GM12878 (cell line): ENCODE results near the gene ZDHHC7. TPM values are rescaled to one million over a fixed set of nuclear protein-coding genes. Genes with fewer than 3 reads are reported as not detected.

Experiments
- CBFB ChIP-seq: IDR thresholded peaks from 2 replicates; pipeline ENCODE4 v1.6.1; 2016; ENCODE audit warnings: antibody characterized with exemption, low read depth
- CHD1 ChIP-seq: IDR thresholded peaks from 2 replicates; pipeline ENCODE4 v1.6.1; 2012; ENCODE audit warnings: low read depth, low read length, improper control_type of control experiment
- CHD4 ChIP-seq: fragments of 200-600 bp; sonication (generic); IDR thresholded peaks from 2 replicates; pipeline ENCODE4 v1.6.1; 2016; ENCODE audit warnings: mild to moderate bottlenecking
- CTCF ChIP-seq, 3 experiments: IDR thresholded peaks in 2 of 3; conservative IDR thresholded peaks in 1 of 3; 2 replicates each; pipeline ENCODE4 v1.5.1; 2011; ENCODE audit warnings: low read depth in 3 of 3, low read length in 3 of 3, mild to moderate bottlenecking in 3 of 3, control low read depth in 2 of 3, moderate library complexity in 2 of 3, inconsistent platforms in 1 of 3, mixed read lengths in 1 of 3; ENCODE audit not compliant: control insufficient read depth in 2 of 3, insufficient read depth in 1 of 3; ENCODE audit errors: extremely low read depth in 1 of 3
- FOXK2 ChIP-seq: fragments of 450-650 bp; IDR thresholded peaks from 2 replicates; pipeline ENCODE4 v1.6.1; 2017; ENCODE audit warnings: mild to moderate bottlenecking, moderate library complexity
- GATAD2B ChIP-seq: fragments of 450-650 bp; conservative IDR thresholded peaks from 2 replicates; pipeline ENCODE4 v1.6.1; 2017; ENCODE audit warnings: low read depth, mild to moderate bottlenecking, moderate library complexity
- NBN ChIP-seq: fragments of 450-650 bp; IDR thresholded peaks from 2 replicates; pipeline ENCODE4 v1.6.1; 2016
- POLR2A ChIP-seq: IDR thresholded peaks from 2 replicates; pipeline ENCODE4 v1.6.1; 2011; ENCODE audit warnings: low read depth, mild to moderate bottlenecking, low read length
- POLR2AphosphoS2 ChIP-seq: IDR thresholded peaks from 2 replicates; pipeline ENCODE4 v1.6.1; 2011; ENCODE audit warnings: low read depth, mild to moderate bottlenecking, low read length, improper control_type of control experiment, moderate library complexity
- RB1 ChIP-seq: fragments of 450-650 bp; formaldehyde crosslinking; IDR thresholded peaks from 2 replicates; pipeline ENCODE4 v1.6.1; 2017; ENCODE audit warnings: mild to moderate bottlenecking, borderline replicate concordance
- RUNX3 ChIP-seq: IDR thresholded peaks from 2 replicates; pipeline ENCODE4 v1.6.1; 2012; ENCODE audit warnings: low read length, inconsistent platforms
- SMAD5 ChIP-seq: IDR thresholded peaks from 2 replicates; pipeline ENCODE4 v1.6.1; 2016; ENCODE audit warnings: antibody characterized with exemption, low read depth
- SREBF2 ChIP-seq: IDR thresholded peaks from 2 replicates; pipeline ENCODE4 v1.6.1; 2012; ENCODE audit warnings: mild to moderate bottlenecking, low read length
- TAF1 ChIP-seq: IDR thresholded peaks from 2 replicates; pipeline ENCODE4 v1.6.1; 2011; ENCODE audit warnings: mild to moderate bottlenecking, low read depth, low read length, borderline replicate concordance
- TARDBP ChIP-seq: IDR thresholded peaks from 2 replicates; pipeline ENCODE4 v1.6.1; 2016; ENCODE audit warnings: borderline replicate concordance
- TCF7 ChIP-seq: IDR thresholded peaks from 2 replicates; pipeline ENCODE4 v1.6.1; 2014; ENCODE audit warnings: antibody characterized with exemption, borderline replicate concordance
- ZBTB40 ChIP-seq: fragments of 450-650 bp; IDR thresholded peaks from 2 replicates; pipeline ENCODE4 v1.6.1; 2016; ENCODE audit warnings: mild to moderate bottlenecking, moderate library complexity, borderline replicate concordance
- ZNF24 ChIP-seq: fragments of 450-650 bp; IDR thresholded peaks from 2 replicates; pipeline ENCODE4 v1.6.1; 2017; ENCODE audit warnings: antibody characterized with exemption, mild to moderate bottlenecking
- ZSCAN29 ChIP-seq: fragments of 450-650 bp; IDR thresholded peaks from 2 replicates; pipeline ENCODE4 v1.6.1; 2017; ENCODE audit warnings: mild to moderate bottlenecking, moderate library complexity
- polyA plus RNA-seq, 11 experiments: library from polyadenylated mRNA; depleted of rRNA in 4 of 11; unstranded in 6 of 11; stranded (reverse) in 5 of 11; fragments of >200 nt; fragmentation: Nextera tagmentation in 4 of 11; fragmentation: Illumina TruSeq in 1 of 11; extraction: Ambion mirVana in 4 of 11; extraction: Trizol in 1 of 11; gene quantifications; 1 replicate in 1 of 11; 2 replicates in 10 of 11; pipeline versions ENCODE4 v1.2.1 to v1.2.3, GENCODE V29; 2011 to 2016; ENCODE audit warnings: inconsistent platforms in 2 of 11, missing spikeins in 2 of 11, low read depth in 1 of 11
- total RNA-seq, 4 experiments: library from RNA; depleted of rRNA in 3 of 4; stranded (reverse); fragments of >200 nt in 3 of 4; fragmentation: Illumina TruSeq in 1 of 4; extraction: Trizol in 1 of 4; gene quantifications; 2 replicates each; pipeline versions ENCODE4 v1.2.1 to v1.2.3, GENCODE V29; 2013 to 2021
- TF ChIP-seq, protein P1 (sequence below): IDR thresholded peaks from 2 replicates; pipeline ENCODE4 v1.6.1; 2012; ENCODE audit warnings: low read depth, low read length, improper control_type of control experiment
- TF ChIP-seq, protein P2 (sequence below): fragments of 450-650 bp; IDR thresholded peaks from 2 replicates; pipeline ENCODE4 v1.6.1; 2018; ENCODE audit warnings: mild to moderate bottlenecking, low read depth, moderate library complexity; ENCODE audit not compliant: partially characterized antibody
- TF ChIP-seq, protein P3 (sequence below): IDR thresholded peaks from 2 replicates; pipeline ENCODE4 v1.6.1; 2011; ENCODE audit warnings: low read depth, mild to moderate bottlenecking, low read length, moderate library complexity, borderline replicate concordance; ENCODE audit errors: extremely low read depth

ZDHHC7 gene
- total and polyA plus RNA-seq, 10 of the 15 experiments (the other 5 are each of a cell fraction or from before 2014, with no cell fraction given) = 0.87 to 26.0 (median 20.0) TPM

GRCh38 chr16:84970447-84971127 lies 40.7 kb downstream of the ZDHHC7 start (continued):
- TF ChIP-seq POLR2AphosphoS2 (no peak), SMAD5 (no peak), CHD4 (no peak), POLR2A (no peak), TARDBP (no peak), RB1 (peak; percentile 95; the same call in 1 of the 2 replicates), FOXK2 (no peak), CHD1 (no peak), SREBF2 (no peak), GATAD2B (no peak), RUNX3 (no peak), CTCF (IDR thresholded peaks at IDR 0.05 in 2 of 3, conservative IDR thresholded peaks at IDR 0.05 in 1 of 3; ENCODE audit: control insufficient read depth in 2 of 3, extremely low read depth in 1 of 3, insufficient read depth in 1 of 3, low read depth in 3 of 3, low read length in 3 of 3) (peak; percentile 89 to 92 (median 90)), TCF7 (no peak), ZNF24 (no peak), NBN (no peak), CBFB (no peak), ZBTB40 (no peak), TAF1 (no peak), ZSCAN29 (no peak)
- TF ChIP-seq, protein P1, sequence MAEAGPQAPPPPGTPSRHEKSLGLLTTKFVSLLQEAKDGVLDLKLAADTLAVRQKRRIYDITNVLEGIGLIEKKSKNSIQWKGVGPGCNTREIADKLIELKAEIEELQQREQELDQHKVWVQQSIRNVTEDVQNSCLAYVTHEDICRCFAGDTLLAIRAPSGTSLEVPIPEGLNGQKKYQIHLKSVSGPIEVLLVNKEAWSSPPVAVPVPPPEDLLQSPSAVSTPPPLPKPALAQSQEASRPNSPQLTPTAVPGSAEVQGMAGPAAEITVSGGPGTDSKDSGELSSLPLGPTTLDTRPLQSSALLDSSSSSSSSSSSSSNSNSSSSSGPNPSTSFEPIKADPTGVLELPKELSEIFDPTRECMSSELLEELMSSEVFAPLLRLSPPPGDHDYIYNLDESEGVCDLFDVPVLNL = no peak
- TF ChIP-seq, protein P2, sequence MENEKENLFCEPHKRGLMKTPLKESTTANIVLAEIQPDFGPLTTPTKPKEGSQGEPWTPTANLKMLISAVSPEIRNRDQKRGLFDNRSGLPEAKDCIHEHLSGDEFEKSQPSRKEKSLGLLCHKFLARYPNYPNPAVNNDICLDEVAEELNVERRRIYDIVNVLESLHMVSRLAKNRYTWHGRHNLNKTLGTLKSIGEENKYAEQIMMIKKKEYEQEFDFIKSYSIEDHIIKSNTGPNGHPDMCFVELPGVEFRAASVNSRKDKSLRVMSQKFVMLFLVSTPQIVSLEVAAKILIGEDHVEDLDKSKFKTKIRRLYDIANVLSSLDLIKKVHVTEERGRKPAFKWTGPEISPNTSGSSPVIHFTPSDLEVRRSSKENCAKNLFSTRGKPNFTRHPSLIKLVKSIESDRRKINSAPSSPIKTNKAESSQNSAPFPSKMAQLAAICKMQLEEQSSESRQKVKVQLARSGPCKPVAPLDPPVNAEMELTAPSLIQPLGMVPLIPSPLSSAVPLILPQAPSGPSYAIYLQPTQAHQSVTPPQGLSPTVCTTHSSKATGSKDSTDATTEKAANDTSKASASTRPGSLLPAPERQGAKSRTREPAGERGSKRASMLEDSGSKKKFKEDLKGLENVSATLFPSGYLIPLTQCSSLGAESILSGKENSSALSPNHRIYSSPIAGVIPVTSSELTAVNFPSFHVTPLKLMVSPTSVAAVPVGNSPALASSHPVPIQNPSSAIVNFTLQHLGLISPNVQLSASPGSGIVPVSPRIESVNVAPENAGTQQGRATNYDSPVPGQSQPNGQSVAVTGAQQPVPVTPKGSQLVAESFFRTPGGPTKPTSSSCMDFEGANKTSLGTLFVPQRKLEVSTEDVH = no peak
- TF ChIP-seq, protein P3, sequence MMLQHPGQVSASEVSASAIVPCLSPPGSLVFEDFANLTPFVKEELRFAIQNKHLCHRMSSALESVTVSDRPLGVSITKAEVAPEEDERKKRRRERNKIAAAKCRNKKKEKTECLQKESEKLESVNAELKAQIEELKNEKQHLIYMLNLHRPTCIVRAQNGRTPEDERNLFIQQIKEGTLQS = no peak
